ENCODE measurements around the gene VSIG10. TPM values are rescaled to one million over a fixed set of nuclear protein-coding genes. Genes with fewer than 3 reads are reported as not detected.

Gene VSIG10
- total RNA-seq, 1 donor from 2014 or later = 21.7 TPM

DNA sequence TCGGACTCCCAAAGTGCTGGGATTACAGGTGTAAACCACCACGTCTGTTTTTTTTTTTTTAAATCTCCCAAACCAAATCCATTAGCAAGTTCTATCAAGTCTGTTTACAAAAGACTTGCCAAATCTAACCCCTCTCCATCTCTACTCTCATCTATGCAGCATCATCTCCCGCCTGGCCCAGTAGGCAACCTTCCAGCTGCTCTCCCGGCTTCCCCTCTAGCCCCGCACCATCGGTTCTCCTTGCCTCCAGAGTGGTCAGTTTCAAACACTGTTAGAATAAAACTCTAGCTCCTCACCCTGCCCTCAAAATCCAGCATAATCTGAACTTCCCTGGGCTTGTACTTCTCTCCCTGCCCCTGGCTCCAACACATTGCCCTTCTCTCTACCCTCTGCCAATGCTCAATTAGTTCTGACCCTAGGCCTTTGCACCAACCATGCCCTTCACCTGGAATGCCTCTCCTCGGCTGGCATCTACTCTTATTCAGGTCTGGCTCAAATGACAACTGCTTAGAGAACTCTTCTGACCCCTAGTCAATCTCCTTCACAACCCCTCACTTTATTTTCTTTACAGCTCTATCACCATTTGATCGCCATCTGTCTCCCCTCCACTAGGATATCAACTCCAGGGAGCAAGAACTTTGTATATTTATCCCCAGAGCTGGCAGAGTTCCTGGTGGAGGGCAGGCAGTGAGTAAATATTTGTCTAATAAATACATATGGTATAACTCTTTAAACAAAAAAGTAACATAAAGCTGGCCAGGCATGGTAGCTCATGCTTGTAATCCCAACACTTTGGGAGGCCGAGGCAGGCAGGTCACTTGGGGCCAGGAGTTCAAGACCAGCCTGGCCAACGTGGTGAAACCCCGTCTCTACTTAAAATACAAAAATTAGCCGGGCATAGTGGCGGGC, 47.7 kb downstream of the VSIG10 start:
- H3K27me3 Mint-ChIP-seq (ENCODE audit: unreplicated experiment) = no peaks in the 10 kb centered on the region
- TF ChIP-seq, protein P1, sequence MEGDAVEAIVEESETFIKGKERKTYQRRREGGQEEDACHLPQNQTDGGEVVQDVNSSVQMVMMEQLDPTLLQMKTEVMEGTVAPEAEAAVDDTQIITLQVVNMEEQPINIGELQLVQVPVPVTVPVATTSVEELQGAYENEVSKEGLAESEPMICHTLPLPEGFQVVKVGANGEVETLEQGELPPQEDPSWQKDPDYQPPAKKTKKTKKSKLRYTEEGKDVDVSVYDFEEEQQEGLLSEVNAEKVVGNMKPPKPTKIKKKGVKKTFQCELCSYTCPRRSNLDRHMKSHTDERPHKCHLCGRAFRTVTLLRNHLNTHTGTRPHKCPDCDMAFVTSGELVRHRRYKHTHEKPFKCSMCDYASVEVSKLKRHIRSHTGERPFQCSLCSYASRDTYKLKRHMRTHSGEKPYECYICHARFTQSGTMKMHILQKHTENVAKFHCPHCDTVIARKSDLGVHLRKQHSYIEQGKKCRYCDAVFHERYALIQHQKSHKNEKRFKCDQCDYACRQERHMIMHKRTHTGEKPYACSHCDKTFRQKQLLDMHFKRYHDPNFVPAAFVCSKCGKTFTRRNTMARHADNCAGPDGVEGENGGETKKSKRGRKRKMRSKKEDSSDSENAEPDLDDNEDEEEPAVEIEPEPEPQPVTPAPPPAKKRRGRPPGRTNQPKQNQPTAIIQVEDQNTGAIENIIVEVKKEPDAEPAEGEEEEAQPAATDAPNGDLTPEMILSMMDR (IDR thresholded peaks at IDR 0.05) = no peak
- DNase-seq (ENCODE audit: extremely low spot score, unreplicated experiment) = no peak
- peak overlapping the region; percentile 59 for H3K27ac Mint-ChIP-seq (ENCODE audit: unreplicated experiment)
- H3K4me3 Mint-ChIP-seq (ENCODE audit: unreplicated experiment) = no peak overlapping the region
- H3K4me1 Mint-ChIP-seq (ENCODE audit: unreplicated experiment) = peaks cover 62% of the 10 kb centered on the region
- H3K36me3 Mint-ChIP-seq (ENCODE audit: unreplicated experiment) = peaks cover 9% of the 10 kb centered on the region
- H3K9me3 Mint-ChIP-seq (ENCODE audit: unreplicated experiment) = no peaks in the 10 kb centered on the region

- Mint-ChIP-seq H3K4me1 (ENCODE audit: unreplicated experiment) (peaks cover 65% of the 10 kb centered on the region), H3K4me3 (ENCODE audit: unreplicated experiment) (no peak overlapping the region), H3K27me3 (ENCODE audit: unreplicated experiment) (no peaks in the 10 kb centered on the region), H3K36me3 (ENCODE audit: unreplicated experiment) (peaks cover 17% of the 10 kb centered on the region), H3K9me3 (ENCODE audit: unreplicated experiment) (no peaks in the 10 kb centered on the region), H3K27ac (ENCODE audit: unreplicated experiment) (no peak overlapping the region)
- no peak for DNase-seq (ENCODE audit: extremely low spot score, unreplicated experiment)
- TF ChIP-seq, protein P1 (IDR thresholded peaks at IDR 0.05) = peak; percentile 65
These were observed 48.7 kb downstream of the VSIG10 start for GRCh38 chr12:118055144-118055557.

GRCh38 chr12:118053071-118053985, 50.5 kb downstream of the VSIG10 start:
- peaks cover 27% of the 10 kb centered on the region for H3K36me3 Mint-ChIP-seq (ENCODE audit: unreplicated experiment)

DNA sequence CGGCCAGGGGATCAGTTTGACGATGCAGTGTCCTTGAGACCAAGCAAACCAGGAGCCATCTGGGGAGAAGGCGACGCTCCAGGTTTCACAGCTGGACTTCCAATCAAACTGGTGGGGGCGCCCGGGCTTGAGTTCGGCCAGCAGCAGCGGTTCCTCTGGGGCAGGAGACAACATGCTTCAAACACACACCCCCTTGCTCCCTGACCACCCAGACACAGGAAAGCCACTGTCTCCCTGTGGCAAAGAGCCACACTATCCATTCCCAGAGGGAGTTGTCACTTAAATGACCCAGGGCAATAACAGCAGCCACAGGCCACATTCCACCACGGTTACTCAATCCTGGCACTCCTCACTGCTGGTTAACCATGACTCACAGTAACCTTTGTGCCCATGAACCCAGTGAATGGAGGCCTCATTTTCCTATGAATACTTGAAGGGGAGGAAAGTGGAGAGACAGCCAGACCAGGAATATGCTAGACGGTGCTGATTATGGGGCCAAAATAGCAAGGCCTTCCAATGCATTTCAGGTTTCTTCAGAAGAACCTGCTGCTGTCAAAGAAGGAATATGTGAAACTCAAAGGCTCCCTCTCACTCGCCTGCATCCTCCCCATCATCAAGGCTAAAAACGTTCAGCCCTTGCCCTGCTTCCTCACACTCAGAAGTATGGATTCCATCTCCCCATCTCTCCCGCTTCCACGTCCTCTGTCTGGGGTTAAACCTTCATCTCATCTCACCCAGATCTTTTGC, 51.3 kb downstream of the VSIG10 start:
- peak; percentile 86 for DNase-seq (ENCODE audit: extremely low spot score, unreplicated experiment)
- H3K27ac Mint-ChIP-seq (ENCODE audit: unreplicated experiment) = peak overlapping the region; percentile 78
- H3K4me3 Mint-ChIP-seq (ENCODE audit: unreplicated experiment) = no peak overlapping the region
- H3K4me1 Mint-ChIP-seq (ENCODE audit: unreplicated experiment) = peaks cover 49% of the 10 kb centered on the region
- H3K9me3 Mint-ChIP-seq (ENCODE audit: unreplicated experiment) = no peaks in the 10 kb centered on the region
- H3K36me3 Mint-ChIP-seq (ENCODE audit: unreplicated experiment) = peaks cover 27% of the 10 kb centered on the region
- TF ChIP-seq, protein P1 (IDR thresholded peaks at IDR 0.05) = no peak
- H3K27me3 Mint-ChIP-seq (ENCODE audit: unreplicated experiment) = no peaks in the 10 kb centered on the region

More at GRCh38 chr12:118053071-118053985, 50.5 kb downstream of the VSIG10 start:
- H3K9me3 Mint-ChIP-seq (ENCODE audit: unreplicated experiment) = no peaks in the 10 kb centered on the region
- peak overlapping the region; percentile 10 for H3K4me3 Mint-ChIP-seq (ENCODE audit: unreplicated experiment)
- no peaks in the 10 kb centered on the region for H3K27me3 Mint-ChIP-seq (ENCODE audit: unreplicated experiment)
- peaks cover 49% of the 10 kb centered on the region for H3K4me1 Mint-ChIP-seq (ENCODE audit: unreplicated experiment)
- no peak for DNase-seq (ENCODE audit: extremely low spot score, unreplicated experiment)
- peak overlapping the region; percentile 78 for H3K27ac Mint-ChIP-seq (ENCODE audit: unreplicated experiment)
- TF ChIP-seq, protein P1 (IDR thresholded peaks at IDR 0.05) = no peak

Data from osteocyte (in vitro differentiated cells).